OCI-LY7 (cell line): ENCODE measurements around the gene CDCP1. TPM values are rescaled to one million over a fixed set of nuclear protein-coding genes. Genes with fewer than 3 reads are reported as not detected.

Experiments used
- BruUV-seq: library from RNA; stranded (reverse); fragments of 400-500 nt; replicated peaks from 2 replicates; lab custom pipeline; 2021; lab: Mats Ljungman, UMichigan
- CTCF ChIA-PET: fragments of 300-600 bp; sonication (Branson Sonifier 250); formaldehyde crosslinking; loops from one replicate; lab custom pipeline; 2022; ENCODE audit warnings: antibody characterized with exemption; ENCODE audit not compliant: unreplicated experiment; lab: Charles Lee
- POLR2A ChIA-PET: fragments of 300-600 bp; sonication (Branson Sonifier 250); formaldehyde crosslinking; loops from one replicate; lab custom pipeline; 2022; ENCODE audit warnings: antibody characterized with exemption; lab: Charles Lee
- DNase-seq: peaks from one replicate; pipeline ENCODE4 v3.0.0-alpha.2; 2015; ENCODE audit warnings: low spot score
- H2AFZ ChIP-seq: fragments of 200-600 bp; sonication (generic), shearing (Covaris generic); 2 replicates; pipeline ENCODE4 v1.6.1; 2014; ENCODE audit warnings: mild to moderate bottlenecking, antibody characterized with exemption, low read length, moderate library complexity
- H3K27ac ChIP-seq: fragments of 200-600 bp; sonication (generic); 2 replicates; pipeline ENCODE4 v1.5.1; 2014; ENCODE audit warnings: mixed run types, low read depth, mild to moderate bottlenecking, moderate library complexity, low read length, inconsistent platforms; ENCODE audit not compliant: poor library complexity, severe bottlenecking
- H3K36me3 ChIP-seq: fragments of 200-600 bp; sonication (generic); 2 replicates; pipeline ENCODE4 v1.6.1; 2014; ENCODE audit warnings: mild to moderate bottlenecking, antibody characterized with exemption, low read length, moderate library complexity, mixed read lengths; ENCODE audit not compliant: insufficient read depth
- H3K4me1 ChIP-seq: fragments of 200-600 bp; sonication (generic); 2 replicates; pipeline ENCODE4 v1.5.1; 2014; ENCODE audit warnings: mild to moderate bottlenecking, low read length; ENCODE audit not compliant: insufficient read depth, poor library complexity, severe bottlenecking
- H3K4me2 ChIP-seq: fragments of 200-600 bp; sonication (generic); 2 replicates; pipeline ENCODE4 v1.6.1; 2014; ENCODE audit warnings: mild to moderate bottlenecking, low read length
- H3K4me3 ChIP-seq: fragments of 200-600 bp; sonication (generic); 2 replicates; pipeline ENCODE4 v1.5.1; 2014; ENCODE audit warnings: mild to moderate bottlenecking, low read depth, low read length; ENCODE audit not compliant: poor library complexity, severe bottlenecking
- H3K79me2 ChIP-seq: fragments of 200-600 bp; sonication (generic); 2 replicates; pipeline ENCODE4 v1.6.1; 2016; ENCODE audit warnings: low read depth, mild to moderate bottlenecking, low read length, moderate library complexity, mixed read lengths; ENCODE audit not compliant: insufficient read depth
- H3K9me2 ChIP-seq: fragments of 200-600 bp; sonication (generic); 2 replicates; pipeline ENCODE4 v1.6.1; 2016; ENCODE audit warnings: mild to moderate bottlenecking, low read length, mixed read lengths; ENCODE audit not compliant: insufficient read depth
- H3K9me3 ChIP-seq: fragments of 200-600 bp; sonication (generic); 2 replicates; pipeline ENCODE4 v1.6.1; 2014; ENCODE audit warnings: mild to moderate bottlenecking, mixed run types, low read length, mixed read lengths
- H4K20me1 ChIP-seq: fragments of 200-600 bp; sonication (generic); 2 replicates; pipeline ENCODE4 v1.6.1; 2014; ENCODE audit warnings: mild to moderate bottlenecking, antibody characterized with exemption, low read length, moderate library complexity, mixed read lengths; ENCODE audit not compliant: insufficient read depth
- CTCF ChIP-seq: fragments of 200-600 bp; sonication (generic); conservative IDR thresholded peaks from 2 replicates; pipeline ENCODE4 v1.5.1; 2014; ENCODE audit warnings: mild to moderate bottlenecking, antibody characterized with exemption, low read length, moderate library complexity, mixed read lengths
- EZH2phosphoT487 ChIP-seq: fragments of 200-600 bp; sonication (generic); IDR thresholded peaks from 2 replicates; pipeline ENCODE4 v1.6.1; 2018; ENCODE audit warnings: low read depth, borderline replicate concordance, mild to moderate bottlenecking, mixed run types, antibody characterized with exemption, low read length, moderate library complexity, mixed read lengths
- intact Hi-C: fragments of 100-400 bp; cut with micrococcal nuclease; formaldehyde crosslinking; loops from one replicate; pipeline ENCODE4 v1.10.0; 2022; ENCODE audit not compliant: unreplicated experiment
- small RNA-seq: library from RNA; depleted of rRNA; stranded (forward); fragments of <200 nt; gene quantifications from one replicate; pipeline ENCODE3, GENCODE V24; 2014
- total RNA-seq, 2 experiments: library from RNA; depleted of rRNA in 1 of 2; stranded (reverse); fragments of >200 nt in 1 of 2; shearing (Covaris generic) in 1 of 2; gene quantifications; 2 replicates each; pipeline ENCODE4 v1.2.3, GENCODE V29; 2014 to 2022

Gene CDCP1
- total RNA-seq, 2 experiments from 2014 or later: not detected

- no peak overlapping the region for H2AFZ ChIP-seq
- H3K9me3 ChIP-seq: no peaks in the 10 kb centered on the region
- POLR2A ChIA-PET: interaction anchor here (0.8 kb wide), 1 partner anchor 643 kb away, joined by 3 read pairs; no protein-coding TSS in a partner anchor
- no peaks in the 10 kb centered on the region for H4K20me1 ChIP-seq
- BruUV-seq: no TSS peak
- no peak overlapping the region for H3K4me3 ChIP-seq
- TF ChIP-seq CTCF (no peak), EZH2phosphoT487 (no peak)
- H3K9me2 ChIP-seq: no peaks in the 10 kb centered on the region
- CTCF ChIA-PET: no interaction called here
- no peaks in the 10 kb centered on the region for H3K79me2 ChIP-seq
- DNase-seq: peak; percentile 8
- H3K4me1 ChIP-seq: no peaks in the 10 kb centered on the region
- H3K27ac ChIP-seq: no peak overlapping the region
- intact Hi-C loops: loop anchor here (5.0 kb wide), 1 partner anchor 1043 kb away; no protein-coding TSS in a partner anchor
- H3K4me2 ChIP-seq: no peak overlapping the region
- no peaks in the 10 kb centered on the region for H3K36me3 ChIP-seq
Observed at GRCh38 chr3:45034612-45035252, 111.4 kb downstream of the CDCP1 start.

GRCh38 chr3:45033791-45034190 is 112.4 kb downstream of the CDCP1 start:
- Histone ChIP-seq H4K20me1 (no peaks in the 10 kb centered on the region), H3K4me3 (no peak overlapping the region), H2AFZ (no peak overlapping the region), H3K9me2 (no peaks in the 10 kb centered on the region), H3K9me3 (no peaks in the 10 kb centered on the region), H3K4me1 (no peaks in the 10 kb centered on the region), H3K4me2 (no peak overlapping the region), H3K79me2 (no peaks in the 10 kb centered on the region), H3K27ac (no peak overlapping the region), H3K36me3 (no peaks in the 10 kb centered on the region)
- intact Hi-C loops: no loop called here
- ChIA-PET POLR2A (no interaction called here), CTCF (no interaction called here)
- DNase-seq: no peak
- no TSS peak for BruUV-seq
- no peak for TF ChIP-seq EZH2phosphoT487
- TF ChIP-seq CTCF: no peak

Small RNA genes lying within 50 kb of the gene (small RNA-seq; reads per million reads assigned to genes)
- gene RNU5B-3P: 1.4 reads per million, percentile 65 among the genes with 10 or more reads in this experiment

Other genes starting within 250 kb of the CDCP1 start
- 50.8 and 53.1 TPM in 2 replicates for gene ZDHHC3, start 170.2 kb downstream of the CDCP1 start, total RNA-seq (2014; rRNA removed; shearing (Covaris generic))
- gene ZDHHC3, start 170.2 kb downstream of the CDCP1 start, total RNA-seq (2022): 53.6 and 63.6 TPM in 2 replicates
- 60.3 and 71.5 TPM in 2 replicates for gene EXOSC7, start 170.1 kb downstream of the CDCP1 start, total RNA-seq (2014; rRNA removed; shearing (Covaris generic))
- 50.5 and 65.3 TPM in 2 replicates for gene EXOSC7, start 170.1 kb downstream of the CDCP1 start, total RNA-seq (2022)
- 1.3 TPM in 1 of 2 replicates, not detected in the other for gene CLEC3B, start 120.1 kb downstream of the CDCP1 start, total RNA-seq (2014; rRNA removed; shearing (Covaris generic))
- not detected in 2 replicates for gene CLEC3B, start 120.1 kb downstream of the CDCP1 start, total RNA-seq (2022)
- gene TMEM158, start 79.9 kb upstream of the CDCP1 start, total RNA-seq (2014; rRNA removed; shearing (Covaris generic)): not detected in 2 replicates
- gene TMEM158, start 79.9 kb upstream of the CDCP1 start, total RNA-seq (2022): not detected in 2 replicates
- gene LARS2, start 242.2 kb upstream of the CDCP1 start, total RNA-seq (2014; rRNA removed; shearing (Covaris generic)): 21.4 and 21.5 TPM in 2 replicates
- gene LARS2, start 242.2 kb upstream of the CDCP1 start, total RNA-seq (2022): 30.2 and 34.1 TPM in 2 replicates